MM.1S (cell line): ENCODE results near the gene HSD17B10.

Experiments used
- DNase-seq: peaks from one replicate; pipeline ENCODE4 v3.0.0-alpha.2; 2015
- H2AFZ ChIP-seq: fragments of 300-600 bp; sonication (generic); 2 replicates; pipeline ENCODE4 v1.6.0; 2016; ENCODE audit warnings: antibody characterized with exemption, low read length
- H3F3A ChIP-seq: fragments of 300-600 bp; sonication (generic); 2 replicates; pipeline ENCODE4 v1.6.1; 2016; ENCODE audit warnings: mild to moderate bottlenecking, antibody characterized with exemption, low read length, moderate library complexity, mixed read lengths; ENCODE audit not compliant: insufficient read depth
- H3K27ac ChIP-seq: fragments of 300-600 bp; sonication (generic); 2 replicates; pipeline ENCODE4 v1.5.1; 2016; ENCODE audit warnings: mild to moderate bottlenecking, low read length
- H3K27me3 ChIP-seq: fragments of 300-600 bp; sonication (generic); replicated peaks from 2 replicates; pipeline ENCODE4 v1.6.0; 2016; ENCODE audit warnings: low read length; ENCODE audit not compliant: insufficient read depth
- H3K36me3 ChIP-seq: fragments of 300-600 bp; sonication (generic); replicated peaks from 2 replicates; pipeline ENCODE4 v1.6.1; 2016; ENCODE audit warnings: mild to moderate bottlenecking, low read length, mixed read lengths; ENCODE audit not compliant: insufficient read depth
- H3K4me1 ChIP-seq: fragments of 300-600 bp; sonication (generic); 2 replicates; pipeline ENCODE4 v1.6.1; 2016; ENCODE audit warnings: low read length, mixed read lengths
- H3K4me2 ChIP-seq: fragments of 300-600 bp; sonication (generic); 2 replicates; pipeline ENCODE4 v1.6.0; 2016; ENCODE audit warnings: low read depth, low read length
- H3K4me3 ChIP-seq: fragments of 300-600 bp; sonication (generic); 2 replicates; pipeline ENCODE4 v1.5.1; 2016; ENCODE audit warnings: low read length, mixed read lengths
- H3K79me2 ChIP-seq: fragments of 300-600 bp; sonication (generic); 2 replicates; pipeline ENCODE4 v1.6.1; 2016; ENCODE audit warnings: mixed run types, low read length, mixed read lengths
- H3K9ac ChIP-seq: fragments of 300-600 bp; sonication (generic); 2 replicates; pipeline ENCODE4 v1.6.1; 2016; ENCODE audit warnings: low read length, mixed read lengths
- H3K9me2 ChIP-seq: fragments of 300-600 bp; sonication (generic); replicated peaks from 2 replicates; pipeline ENCODE4 v1.6.1; 2016; ENCODE audit warnings: mild to moderate bottlenecking, low read length, mixed read lengths; ENCODE audit not compliant: insufficient read depth
- H3K9me3 ChIP-seq: fragments of 300-600 bp; sonication (generic); replicated peaks from 2 replicates; pipeline ENCODE4 v1.6.1; 2016; ENCODE audit warnings: mild to moderate bottlenecking, low read length, mixed read lengths; ENCODE audit not compliant: insufficient read depth
- H4K20me1 ChIP-seq: fragments of 300-600 bp; sonication (generic); 2 replicates; pipeline ENCODE4 v1.6.1; 2016; ENCODE audit warnings: mild to moderate bottlenecking, low read length, moderate library complexity, mixed read lengths; ENCODE audit not compliant: insufficient read depth
- CTCF ChIP-seq: fragments of 300-600 bp; sonication (generic); IDR thresholded peaks from 2 replicates; pipeline ENCODE4 v1.5.1; 2016; ENCODE audit warnings: antibody characterized with exemption, low read length, mixed read lengths
- EZH2 ChIP-seq: fragments of 300-600 bp; sonication (generic); optimal IDR thresholded peaks from 2 replicates; pipeline ENCODE3; 2017; ENCODE audit warnings: low read depth, mild to moderate bottlenecking, antibody characterized with exemption, low read length, mixed read lengths
- EZH2phosphoT487 ChIP-seq: fragments of 300-600 bp; sonication (generic); IDR thresholded peaks from 2 replicates; pipeline ENCODE4 v1.6.1; 2018; ENCODE audit warnings: antibody characterized with exemption, low read length

The HSD17B10 gene

GRCh38 chrX:53441531-53442321 lies 7.6 kb upstream of the HSD17B10 start:
- no peak overlapping the region for H3K27ac ChIP-seq
- DNase-seq: peak; percentile 80

GRCh38 chrX:53440621-53441517 lies 6.7 kb upstream of the HSD17B10 start:
- 0 out of 2 replicates have a peak, but pooled peaks cover 3% of the 10 kb centered on the region for H3K4me1 ChIP-seq
- H3K4me2 ChIP-seq: peak overlapping the region; percentile 86
- no peak for DNase-seq
- H3K36me3 ChIP-seq: no peaks in the 10 kb centered on the region
- H3K4me3 ChIP-seq: peak overlapping the region; percentile 63
- TF ChIP-seq CTCF (no peak), EZH2 (no peak), EZH2phosphoT487 (no peak)
- H3K27ac ChIP-seq: no peak overlapping the region
- no peaks in the 10 kb centered on the region for H3K9me2 ChIP-seq
- no peaks in the 10 kb centered on the region for H3F3A ChIP-seq
- H4K20me1 ChIP-seq: no peaks in the 10 kb centered on the region
- no peaks in the 10 kb centered on the region for H3K9me3 ChIP-seq
- H3K79me2 ChIP-seq: no peaks in the 10 kb centered on the region
- H2AFZ ChIP-seq: peak overlapping the region; percentile 67
- H3K27me3 ChIP-seq: no peaks in the 10 kb centered on the region
- H3K9ac ChIP-seq: no peak overlapping the region

More at GRCh38 chrX:53441531-53442321, 7.6 kb upstream of the HSD17B10 start:
- Histone ChIP-seq H3K4me3 (peak overlapping the region; percentile 63), H3K4me2 (peak overlapping the region; percentile 86), H4K20me1 (no peaks in the 10 kb centered on the region), H3K9ac (peak overlapping the region; percentile 49; the same call in 1 of the 2 replicates), H3K36me3 (no peaks in the 10 kb centered on the region), H2AFZ (peak overlapping the region; percentile 67), H3K9me3 (no peaks in the 10 kb centered on the region), H3K9me2 (no peaks in the 10 kb centered on the region), H3K4me1 (0 out of 2 replicates have a peak, but pooled peaks cover 3% of the 10 kb centered on the region), H3K27me3 (no peaks in the 10 kb centered on the region), H3K79me2 (no peaks in the 10 kb centered on the region), H3F3A (no peaks in the 10 kb centered on the region)
- no peak; the same call in 1 of the 2 replicates for TF ChIP-seq CTCF

- H3K4me3 ChIP-seq: no peak overlapping the region
- H3K9ac ChIP-seq: no peak overlapping the region
- H3K27ac ChIP-seq: no peak overlapping the region
- H3F3A ChIP-seq: no peaks in the 10 kb centered on the region
- no peak for DNase-seq
- TF ChIP-seq EZH2phosphoT487 (no peak), EZH2 (no peak), CTCF (no peak)
- no peaks in the 10 kb centered on the region for H3K9me3 ChIP-seq
- H3K36me3 ChIP-seq: no peaks in the 10 kb centered on the region
- H3K4me1 ChIP-seq: 0 out of 2 replicates have a peak, but pooled peaks cover 3% of the 10 kb centered on the region
- H3K4me2 ChIP-seq: no peak overlapping the region
- H4K20me1 ChIP-seq: no peaks in the 10 kb centered on the region
- H3K27me3 ChIP-seq: no peaks in the 10 kb centered on the region
- H2AFZ ChIP-seq: no peak overlapping the region
- H3K79me2 ChIP-seq: no peaks in the 10 kb centered on the region
- no peaks in the 10 kb centered on the region for H3K9me2 ChIP-seq
Measured at GRCh38 chrX:53440101-53440500, 5.9 kb upstream of the HSD17B10 start.
